Neural cell (in vitro differentiated cells): Measurements from ENCODE around the gene ASCL2.

Experiments
- CTCF ChIP-seq: fragments of 450-650 bp; IDR thresholded peaks from 2 replicates; pipeline ENCODE4 v1.5.1; 2014; ENCODE audit warnings: antibody characterized with exemption, mild to moderate bottlenecking, moderate library complexity; ENCODE audit not compliant: poor library complexity, severe bottlenecking
- EP300 ChIP-seq: fragments of 450-650 bp; conservative IDR thresholded peaks from 2 replicates; pipeline ENCODE4 v1.6.1; 2014; ENCODE audit warnings: antibody characterized with exemption, mild to moderate bottlenecking, moderate library complexity; ENCODE audit not compliant: poor library complexity, severe bottlenecking
- EZH2 ChIP-seq: fragments of 200-600, 300-800 bp; shearing (Covaris generic), sonication (generic); IDR thresholded peaks from 2 replicates; pipeline ENCODE4 v1.6.1; 2014; ENCODE audit warnings: antibody characterized with exemption, low read length, borderline replicate concordance, mild to moderate bottlenecking; ENCODE audit not compliant: insufficient read depth, poor library complexity, severe bottlenecking
- MXI1 ChIP-seq: fragments of 450-650 bp; conservative IDR thresholded peaks from 2 replicates; pipeline ENCODE4 v1.6.1; 2014; ENCODE audit warnings: antibody characterized with exemption, mild to moderate bottlenecking; ENCODE audit not compliant: poor library complexity, severe bottlenecking
- POLR2AphosphoS5 ChIP-seq: IDR thresholded peaks from 2 replicates; pipeline ENCODE4 v1.6.1; 2012
- RAD21 ChIP-seq: fragments of 450-650 bp; conservative IDR thresholded peaks from 2 replicates; pipeline ENCODE4 v1.6.1; 2014; ENCODE audit warnings: antibody characterized with exemption, mild to moderate bottlenecking, moderate library complexity
- REST ChIP-seq: IDR thresholded peaks from 2 replicates; pipeline ENCODE4 v1.6.1; 2012; ENCODE audit warnings: borderline replicate concordance
- SMC3 ChIP-seq: fragments of 450-650 bp; conservative IDR thresholded peaks from 2 replicates; pipeline ENCODE4 v1.6.1; 2014; ENCODE audit warnings: antibody characterized with exemption, mild to moderate bottlenecking, moderate library complexity; ENCODE audit not compliant: poor library complexity
- TAF1 ChIP-seq: IDR thresholded peaks from 2 replicates; pipeline ENCODE4 v1.6.1; 2012; ENCODE audit warnings: low read depth

- TF ChIP-seq CTCF = no peak
- TF ChIP-seq TAF1 = no peak
- TF ChIP-seq EZH2 = no peak
- TF ChIP-seq RAD21 = no peak
- TF ChIP-seq EP300 = no peak
- TF ChIP-seq REST = no peak
- TF ChIP-seq POLR2AphosphoS5 = no peak
- no peak for TF ChIP-seq SMC3
- no peak for TF ChIP-seq MXI1
Measured at GRCh38 chr11:2315395-2316168, 45.2 kb upstream of the ASCL2 start.
